GM10248 (cell line): Measurements from ENCODE around the gene TCEANC2.
"Not testable (repeated sequence)": the region's sequence is repeated elsewhere in the genome, so short reads cannot be mapped to it uniquely, and the experiment has no call there.

Experiments
- CTCF ChIA-PET: fragments of 300-600 bp; sonication (Branson Sonifier 250); formaldehyde crosslinking; extraction: SDS; loops from one replicate; lab custom pipeline; 2021; ENCODE audit warnings: antibody characterized with exemption; lab: Yijun Ruan, JAX
- POLR2A ChIA-PET: fragments of 350-650 bp; sonication (Branson Sonifier 250); formaldehyde crosslinking; extraction: SDS; loops from one replicate; lab custom pipeline; 2020; ENCODE audit warnings: antibody characterized with exemption; lab: Yijun Ruan, JAX
- DNase-seq: peaks from one replicate; pipeline ENCODE4 v3.0.0; 2012; ENCODE audit errors: extremely low spot score
- CTCF ChIP-seq: IDR thresholded peaks from 2 replicates; pipeline ENCODE4 v1.5.1; 2012; ENCODE audit warnings: mild to moderate bottlenecking, low read depth; ENCODE audit errors: extremely low read depth, missing control alignments, control extremely low read depth

The TCEANC2 gene

GRCh38 chr1:54084794-54085193, 31.4 kb downstream of the TCEANC2 start:
- no peak for DNase-seq
- TF ChIP-seq CTCF: no peak
- ChIA-PET CTCF (interaction anchor here (0.9 to 1.6 kb wide), 2 partner anchors 14 to 405 kb away, joined by 3 to 5 read pairs; no protein-coding TSS in a partner anchor), POLR2A (no interaction called here)

GRCh38 chr1:54086754-54087153, 33.3 kb downstream of the TCEANC2 start:
- POLR2A ChIA-PET: no interaction called here
- CTCF ChIA-PET: interaction anchor here (1.0 to 2.3 kb wide), 3 partner anchors 9 to 17 kb away, joined by 3 to 7 read pairs (median 3); no protein-coding TSS in a partner anchor
- no peak for DNase-seq
- TF ChIP-seq CTCF: no peak

GRCh38 chr1:54088385-54088784, 35.0 kb downstream of the TCEANC2 start:
- no peak for TF ChIP-seq CTCF
- DNase-seq: no peak
- ChIA-PET POLR2A (no interaction called here), CTCF (interaction anchor here (3.0 kb wide), 1 partner anchor 7 kb away, joined by 20 read pairs; no protein-coding TSS in a partner anchor)

- CTCF ChIA-PET: interaction anchor here (1.6 kb wide), 1 partner anchor 18 kb away, joined by 4 read pairs; no protein-coding TSS in a partner anchor
- POLR2A ChIA-PET: no interaction called here
- DNase-seq: no peak
- no peak for TF ChIP-seq CTCF
Measured at GRCh38 chr1:54091666-54092065, 38.3 kb downstream of the TCEANC2 start.

GRCh38 chr1:54094001-54094729, 40.8 kb downstream of the TCEANC2 start:
- DNase-seq: no peak
- no peak for TF ChIP-seq CTCF
- CTCF ChIA-PET: interaction anchor here (0.9 kb wide), 1 partner anchor 233 kb away, joined by 3 read pairs; no protein-coding TSS in a partner anchor
- POLR2A ChIA-PET: no interaction called here

GRCh38 chr1:54094730-54095105, 41.3 kb downstream of the TCEANC2 start:
- POLR2A ChIA-PET, DNase-seq: not testable (repeated sequence)
- CTCF ChIA-PET: interaction anchor here (0.7 to 0.9 kb wide), 2 partner anchors 11 to 234 kb away, joined by 3 read pairs; no protein-coding TSS in a partner anchor
